Activated CD8-positive, alpha-beta memory T cell treated with anti-CD3 and anti-CD28 coated beads, Interleukin-2, amount 50 U/mL, for 4 hours (primary cell): ENCODE data around the gene LFNG.

ENCODE experiments used
- DNase-seq: peaks from one replicate; pipeline ENCODE4 v3.0.0-alpha.2; 2020

The LFNG gene

DNA sequence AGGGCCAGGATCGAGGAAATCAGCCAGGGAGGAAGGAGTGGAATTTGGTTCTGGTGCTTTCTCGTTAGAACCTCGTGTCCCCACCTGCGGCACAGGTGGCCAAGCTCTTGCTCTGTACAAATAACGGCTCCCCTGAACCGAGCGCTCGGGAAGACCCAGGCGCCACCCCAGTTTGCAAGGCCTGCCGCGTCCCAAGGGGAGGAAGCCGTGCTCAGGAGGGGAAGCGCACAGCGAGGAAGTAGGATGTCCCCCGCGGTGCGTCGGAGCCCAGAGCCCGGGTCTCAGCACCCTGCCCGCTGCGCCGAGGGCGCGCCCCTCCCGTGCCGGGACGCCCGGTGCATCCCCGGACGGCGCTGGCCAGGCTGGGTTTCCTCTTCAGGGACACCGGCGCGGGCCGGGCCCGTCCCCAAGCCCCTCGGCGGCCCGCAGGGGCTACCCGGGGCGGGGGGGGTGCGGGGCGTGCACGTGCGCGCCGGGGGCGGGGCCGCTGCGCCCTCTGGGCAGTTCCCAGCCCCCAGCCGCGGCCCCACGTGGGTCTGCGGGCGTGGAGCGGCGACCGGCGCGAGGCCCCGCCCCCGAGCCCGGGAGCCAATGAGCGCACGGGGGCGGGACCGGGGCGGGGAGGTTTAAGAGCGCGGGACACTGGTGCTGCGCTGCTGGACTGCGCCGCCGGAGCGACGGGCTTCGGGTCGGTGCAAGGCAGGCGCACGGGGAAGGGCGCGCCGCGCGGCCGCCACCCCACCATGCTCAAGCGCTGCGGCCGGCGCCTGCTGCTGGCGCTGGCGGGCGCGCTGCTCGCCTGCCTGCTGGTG, at the start of gene LFNG:
TSS of gene LFNG (plus strand) at position 656 of the 812 bp plus-strand sequence. CDS start at position 744, 88 bp downstream.
- DNase-seq, result peak; percentile 87

DNA sequence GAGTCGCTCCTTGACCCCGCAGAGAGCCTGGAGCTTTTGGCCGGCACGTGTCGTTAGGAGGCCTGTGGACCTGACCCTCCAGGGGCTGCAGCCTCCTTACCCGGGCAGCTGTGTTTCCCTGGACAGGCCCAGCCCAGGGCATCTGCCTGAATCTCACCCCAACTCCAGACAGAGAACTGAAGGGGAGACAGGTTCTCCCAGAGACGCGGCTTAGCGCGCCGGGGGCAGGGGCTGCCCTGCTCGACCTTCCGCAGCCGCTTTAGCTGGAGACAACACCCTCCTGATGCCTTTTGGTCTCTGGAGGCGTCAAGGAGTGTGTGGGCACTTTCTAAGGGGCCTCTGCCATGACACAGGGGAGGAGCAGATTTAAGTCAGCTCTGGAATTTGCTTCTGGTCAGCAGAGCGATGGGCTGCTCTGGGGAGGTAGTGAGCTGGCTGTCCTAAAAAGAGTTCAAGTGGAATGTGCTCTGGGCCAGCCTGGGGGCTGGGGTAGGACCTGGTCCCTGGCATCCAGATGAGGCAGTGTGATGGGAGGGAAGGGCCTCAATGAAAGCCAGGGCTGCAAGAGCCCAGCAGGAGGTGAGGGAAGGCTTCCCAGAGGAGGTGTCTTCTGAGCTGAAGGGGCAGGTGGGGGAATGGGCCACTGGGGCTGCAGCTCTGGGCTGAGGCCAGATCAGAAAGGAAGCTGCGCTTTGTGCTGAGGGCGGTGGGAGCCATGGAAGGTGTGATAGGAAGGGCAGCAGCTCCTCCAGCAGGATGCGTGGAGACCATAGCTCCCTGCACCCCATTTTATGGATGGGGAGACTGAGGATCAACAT, 49.2 kb upstream of the LFNG start:
- DNase-seq, result no peak

GRCh38 chr7:2471022-2471329, 48.6 kb upstream of the LFNG start:
- no peak for DNase-seq

- DNase-seq, result no peak
Observed at GRCh38 chr7:2471396-2471795, 48.2 kb upstream of the LFNG start.

DNA sequence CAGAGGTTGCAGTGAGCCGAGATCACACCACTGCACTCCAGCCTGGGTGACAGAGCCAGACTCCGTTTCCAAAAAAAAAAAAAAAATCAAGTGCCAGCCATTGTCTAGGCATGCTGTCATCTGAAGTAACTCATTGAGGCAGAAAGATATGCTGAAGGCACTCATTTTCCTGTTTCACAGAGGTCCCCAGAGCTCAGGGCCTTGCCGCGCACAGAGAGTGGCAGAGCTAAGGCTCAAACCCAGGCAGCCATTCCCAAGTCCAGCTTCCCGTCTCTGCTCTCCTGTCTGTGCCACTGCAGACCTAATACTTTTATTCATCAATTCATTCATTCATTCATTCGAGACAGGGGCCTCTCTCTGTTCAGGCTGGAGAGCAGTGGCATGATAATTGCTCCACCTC, 46.8 kb upstream of the LFNG start:
- DNase-seq, result no peak

GRCh38 chr7:2473496-2474180, 45.9 kb upstream of the LFNG start:
- DNase-seq, result no peak

DNA sequence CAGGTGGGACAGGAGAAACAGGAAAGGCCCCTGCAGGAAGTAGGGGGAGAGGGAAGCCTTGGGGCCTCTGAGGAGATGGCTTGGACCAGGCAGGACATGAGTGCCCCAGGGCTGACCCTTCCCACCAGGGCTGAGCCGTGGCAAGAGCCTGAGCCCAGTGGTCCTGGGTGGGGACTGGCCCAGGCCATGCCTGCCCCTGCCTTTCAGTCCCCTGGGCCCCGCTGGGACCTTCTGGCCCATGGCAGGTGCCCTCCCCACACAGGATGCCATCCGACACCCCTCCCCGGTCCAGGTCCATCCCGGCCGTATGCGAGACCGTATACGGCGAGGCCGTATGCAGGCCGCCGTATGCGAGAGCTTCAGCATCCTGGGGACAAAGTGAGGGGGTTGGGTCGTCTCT, 45.4 kb upstream of the LFNG start:
- DNase-seq, result no peak

- no peak for DNase-seq
Observed at GRCh38 chr7:2474813-2475677, 44.5 kb upstream of the LFNG start.

DNA sequence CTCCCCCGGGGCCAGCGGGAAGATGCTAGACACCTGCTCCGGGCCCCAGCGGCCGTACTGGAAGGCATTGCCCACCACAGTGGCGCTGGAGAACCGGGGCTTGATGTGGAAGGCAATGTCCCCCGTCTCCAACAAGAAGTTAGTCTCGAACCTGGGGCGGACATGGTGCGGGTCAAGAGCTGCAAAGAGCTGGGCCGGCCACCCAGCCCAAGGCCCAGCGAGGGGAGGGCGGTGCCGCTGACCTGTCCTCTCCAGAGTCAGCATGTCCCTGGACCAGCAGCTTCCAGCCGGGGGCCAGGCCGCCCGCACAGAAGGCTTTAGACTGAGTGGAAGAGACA, 43.9 kb upstream of the LFNG start:
- DNase-seq, result no peak

GRCh38 chr7:2476298-2476697, 43.3 kb upstream of the LFNG start, which contains the start of gene GRIFIN:
GRIFIN (minus strand) TSS chr7:2476398; CDS start chr7:2476383, 15 bp downstream.
- DNase-seq, result no peak

DNA sequence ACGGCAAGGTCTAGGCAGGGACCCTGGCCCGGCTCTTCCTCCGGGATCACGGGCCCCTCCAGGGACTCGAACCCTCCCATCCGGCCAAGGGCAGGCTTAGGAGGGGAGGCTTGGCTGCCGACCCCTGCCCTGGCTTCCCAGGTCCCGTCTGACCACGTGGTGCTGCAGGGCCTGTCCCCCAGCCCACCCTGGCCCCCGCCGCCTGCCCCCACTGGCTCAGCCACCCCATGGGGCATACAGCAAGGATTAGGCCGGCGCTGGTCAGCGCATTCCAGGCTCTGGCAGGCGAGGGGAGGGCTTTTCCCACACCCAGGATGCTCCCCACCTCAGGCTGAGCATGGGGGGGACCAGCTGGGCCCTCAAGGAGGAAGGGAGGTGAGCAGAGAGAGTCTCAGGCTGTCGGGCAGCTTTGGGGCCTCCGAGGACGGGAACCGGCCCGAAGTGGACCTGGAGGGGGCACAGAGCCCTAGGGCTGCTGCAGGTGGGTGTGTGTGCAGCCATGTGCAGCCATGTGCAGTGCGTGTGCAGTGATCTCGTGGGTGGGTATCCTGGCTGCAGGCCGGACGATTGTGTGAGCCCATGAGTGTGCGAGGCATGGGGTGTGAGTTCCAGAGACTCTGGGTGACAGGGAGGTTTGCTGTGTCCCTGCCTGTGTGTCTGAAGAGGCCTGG, 42.7 kb upstream of the LFNG start:
- no peak for DNase-seq

- DNase-seq, result peak; percentile 65
Observed at GRCh38 chr7:2477447-2478398, 41.9 kb upstream of the LFNG start.

DNA sequence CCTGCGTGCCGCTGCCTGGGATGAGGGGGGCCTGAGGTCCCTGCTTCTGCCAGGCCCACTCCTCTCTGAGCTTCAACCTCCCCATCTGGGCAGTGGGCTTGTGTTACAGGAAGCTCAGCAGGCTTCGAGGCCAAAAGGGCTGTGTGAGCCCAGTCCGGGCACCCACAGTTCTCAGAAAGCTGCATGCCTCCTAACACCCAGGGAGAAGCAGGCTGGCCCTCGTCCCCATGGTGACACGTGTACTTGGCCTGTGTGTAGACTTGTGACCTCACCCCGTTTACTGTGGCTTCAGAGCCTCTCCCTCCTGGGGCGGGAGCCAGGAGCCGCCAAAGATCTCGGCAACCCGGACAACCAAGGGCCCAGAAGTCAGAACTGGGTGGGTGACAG, 41.2 kb upstream of the LFNG start:
- no peak for DNase-seq

DNA sequence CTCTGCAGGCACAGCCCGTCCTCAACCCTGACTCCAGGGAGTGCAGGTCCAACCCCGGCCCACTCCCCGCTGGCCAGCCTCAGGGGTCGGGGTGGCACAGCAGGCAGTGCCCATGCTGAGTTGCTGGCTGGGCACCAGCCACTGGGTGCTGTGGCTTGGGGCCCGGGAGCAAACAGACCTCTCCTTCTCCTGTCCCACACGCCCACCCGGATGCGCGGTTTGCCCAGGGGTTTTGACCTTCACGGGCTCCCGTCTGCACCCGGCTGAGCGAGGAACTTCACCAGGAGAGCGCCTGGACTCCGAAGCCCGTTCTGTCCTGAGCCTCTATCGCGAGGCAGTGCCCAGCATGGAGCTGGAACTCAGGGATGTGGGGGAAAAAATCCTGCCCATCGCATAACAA, 40.8 kb upstream of the LFNG start:
- DNase-seq, result no peak

GRCh38 chr7:2479276-2480069, 40.1 kb upstream of the LFNG start:
- DNase-seq, result no peak

DNA sequence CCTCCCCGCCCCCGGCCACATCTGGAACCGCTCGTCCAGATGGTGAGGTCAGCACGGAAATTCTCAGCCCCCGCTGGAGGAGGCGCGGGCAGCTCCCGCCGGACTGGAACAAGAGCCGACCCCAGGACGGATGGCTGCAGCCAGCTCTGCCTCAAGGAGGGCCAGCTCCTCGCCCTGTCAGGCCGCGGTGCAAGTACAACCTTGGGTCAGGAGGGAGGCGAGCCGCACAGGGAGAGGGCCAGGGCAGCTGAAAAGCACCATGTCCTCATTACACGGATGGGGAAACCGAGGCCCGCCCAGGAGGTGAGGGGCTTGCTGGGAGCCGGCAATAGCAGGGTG, 39.5 kb upstream of the LFNG start:
- DNase-seq, result no peak

GRCh38 chr7:2481195-2481594, 38.4 kb upstream of the LFNG start:
- no peak for DNase-seq

- DNase-seq, result no peak
Observed at GRCh38 chr7:2482725-2483451, 36.7 kb upstream of the LFNG start.

GRCh38 chr7:2483494-2483893, 36.1 kb upstream of the LFNG start:
- DNase-seq, result no peak

DNA sequence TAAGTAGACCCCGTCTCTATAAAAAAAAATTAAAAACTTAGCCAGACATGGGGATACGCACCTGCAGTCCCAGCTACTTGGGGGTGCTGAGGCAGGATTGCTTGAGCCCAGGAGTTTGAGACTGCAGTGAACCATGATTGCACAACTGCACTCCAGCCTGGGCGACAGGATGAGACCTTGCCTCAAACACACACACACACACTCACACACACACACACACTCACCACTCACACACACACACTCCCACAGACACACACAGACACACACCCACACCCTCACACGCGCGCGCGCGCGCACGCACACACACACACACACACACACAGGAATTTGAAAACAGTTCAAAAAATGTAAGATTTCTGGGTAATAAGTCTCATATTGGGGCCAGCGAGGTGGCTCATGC, 34.7 kb upstream of the LFNG start:
- no peak for DNase-seq
